ENCODE results near the gene CYP2D6.
"Not testable (repeated sequence)": the region's sequence is repeated elsewhere in the genome, so short reads cannot be mapped to it uniquely, and the experiment has no call there.

Gene CYP2D6

DNA sequence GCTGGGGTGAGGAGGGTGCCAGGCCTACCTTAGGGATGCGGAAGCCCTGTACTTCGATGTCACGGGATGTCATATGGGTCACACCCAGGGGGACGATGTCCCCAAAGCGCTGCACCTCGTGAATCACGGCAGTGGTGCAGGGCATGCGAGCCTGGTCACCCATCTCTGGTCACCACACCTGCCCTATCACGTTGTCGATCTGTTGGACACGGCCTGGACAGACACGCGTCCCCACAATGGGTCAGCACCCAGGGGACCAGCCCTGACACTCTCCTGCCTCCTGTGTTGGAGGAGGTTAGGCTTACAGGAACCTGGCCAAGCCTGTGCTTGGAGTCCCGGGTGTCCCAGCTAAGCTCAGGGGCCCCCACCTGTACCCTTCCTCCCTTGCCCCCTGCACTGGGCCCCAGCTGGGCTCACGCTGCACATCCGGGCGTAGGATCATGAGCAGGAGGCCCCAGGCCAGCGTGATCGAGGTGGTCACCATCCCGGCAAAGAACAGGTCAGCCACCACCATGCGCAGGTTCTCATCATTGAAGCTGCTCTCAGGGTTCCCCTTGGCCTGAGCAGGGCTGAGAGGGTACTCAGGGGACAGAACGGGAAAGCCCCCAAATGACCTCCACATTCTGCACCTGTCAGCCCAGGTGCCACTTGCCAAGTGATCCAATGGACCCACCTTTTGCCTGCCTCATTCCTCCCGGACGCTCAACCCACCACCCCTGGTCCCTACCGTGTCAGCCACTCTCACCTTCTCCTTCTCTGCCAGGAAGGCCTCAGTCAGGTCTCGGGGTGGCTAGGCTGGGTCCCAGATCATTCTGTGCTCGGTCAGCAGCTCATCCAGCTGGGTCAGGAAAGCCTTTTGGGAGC lies 20.3 kb upstream of the CYP2D6 start:
- TF ChIP-seq CTCF (IDR thresholded peaks at IDR 0.05) (no peak), ZFX (IDR thresholded peaks at IDR 0.05; ENCODE audit: borderline replicate concordance) (no peak)
- H3K27ac ChIP-seq, result no peak overlapping the region

GRCh38 chr22:42149798-42150197 lies 19.2 kb upstream of the CYP2D6 start:
- not testable (repeated sequence) for H3K27ac ChIP-seq

- H3K27ac ChIP-seq, result no peak overlapping the region
- TF ChIP-seq ZFX (IDR thresholded peaks at IDR 0.05; ENCODE audit: borderline replicate concordance), result no peak
- TF ChIP-seq CTCF (IDR thresholded peaks at IDR 0.05), result no peak
Observed at GRCh38 chr22:42145175-42145574, 14.6 kb upstream of the CYP2D6 start.

- H3K27ac ChIP-seq, result not testable (repeated sequence)
Observed at GRCh38 chr22:42143859-42144822, 13.5 kb upstream of the CYP2D6 start.

DNA sequence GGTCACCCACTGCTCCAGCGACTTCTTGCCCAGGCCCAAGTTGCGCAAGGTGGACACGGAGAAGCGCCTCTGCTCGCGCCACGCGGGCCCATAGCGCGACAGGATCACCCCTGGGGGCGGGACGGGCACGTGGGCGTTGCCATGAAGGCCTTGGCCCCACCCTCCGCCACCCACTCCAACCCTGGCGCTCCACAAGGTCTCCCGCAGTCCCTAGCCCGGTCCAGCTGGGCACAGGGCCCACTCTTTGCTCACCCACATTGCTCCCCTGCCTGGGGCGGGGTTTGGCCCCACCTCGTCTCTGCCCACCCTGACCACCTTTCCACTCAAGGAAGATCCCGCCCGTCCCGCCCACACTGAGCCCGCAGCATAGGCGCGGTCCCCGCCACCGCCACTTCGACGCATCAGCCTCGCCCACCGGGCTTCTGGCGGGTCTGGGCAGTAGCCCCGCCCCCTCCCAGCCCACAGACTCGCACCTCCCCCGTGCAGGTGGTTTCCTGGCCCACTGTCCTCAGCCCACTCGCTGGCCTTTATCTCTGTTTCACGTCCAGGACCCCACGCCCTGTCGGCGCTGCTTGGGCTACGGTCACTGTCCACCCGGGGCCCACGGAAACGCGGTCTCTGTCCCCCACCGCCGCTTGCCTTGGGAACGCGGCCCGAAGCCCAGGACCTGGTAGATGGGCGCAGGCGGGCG lies 12.3 kb upstream of the CYP2D6 start:
- TF ChIP-seq ZFX (IDR thresholded peaks at IDR 0.05; ENCODE audit: borderline replicate concordance) (no peak), CTCF (IDR thresholded peaks at IDR 0.05) (no peak)
- no peak overlapping the region for H3K27ac ChIP-seq

- not testable (repeated sequence) for H3K27ac ChIP-seq
Observed at GRCh38 chr22:42141307-42142057, 10.9 kb upstream of the CYP2D6 start.

DNA sequence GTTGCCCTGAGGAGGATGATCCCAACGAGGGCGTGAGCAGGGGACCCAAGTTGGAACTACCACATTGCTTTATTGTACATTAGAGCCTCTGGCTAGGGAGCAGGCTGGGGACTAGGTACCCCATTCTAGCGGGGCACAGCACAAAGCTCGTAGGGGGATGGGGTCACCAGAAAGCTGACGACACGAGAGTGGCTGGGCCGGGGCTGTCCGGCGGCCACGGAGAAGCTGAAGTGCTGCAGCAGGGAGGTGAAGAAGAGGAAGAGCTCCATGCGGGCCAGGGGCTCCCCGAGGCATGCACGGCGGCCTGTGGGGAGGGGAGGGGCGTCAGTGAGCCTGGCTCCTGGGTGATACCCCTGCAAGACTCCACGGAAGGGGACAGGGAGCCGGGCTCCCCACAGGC lies 9.5 kb upstream of the CYP2D6 start:
- H3K27ac ChIP-seq, result not testable (repeated sequence)

DNA sequence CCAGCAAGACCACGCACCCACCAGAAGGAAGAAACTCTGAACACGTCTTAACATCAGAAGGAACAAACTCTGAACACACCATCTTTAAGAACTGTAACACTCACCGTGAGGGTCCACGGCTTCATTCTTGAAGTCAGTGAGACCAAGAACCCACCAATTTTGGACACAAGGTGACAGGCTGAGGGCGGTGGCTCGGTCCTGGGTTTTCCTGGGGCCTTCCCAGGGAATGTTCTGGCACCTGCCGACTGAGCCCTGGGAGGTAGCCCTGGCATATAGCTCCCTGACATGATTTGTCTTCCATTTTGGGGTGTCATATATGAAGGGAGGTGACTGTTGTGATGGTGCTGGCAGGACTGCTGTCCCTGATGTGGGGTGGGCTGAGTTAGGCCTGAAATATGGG lies 8.9 kb upstream of the CYP2D6 start:
- not testable (repeated sequence) for H3K27ac ChIP-seq

GRCh38 chr22:42138972-42139371 lies 8.4 kb upstream of the CYP2D6 start:
- H3K27ac ChIP-seq, result no peak overlapping the region
- TF ChIP-seq ZFX (IDR thresholded peaks at IDR 0.05; ENCODE audit: borderline replicate concordance) (no peak), CTCF (IDR thresholded peaks at IDR 0.05) (no peak)

All from 22Rv1 (cell line).